AG10803 (cell line): Measurements from ENCODE around the gene SCYGR8.
A peak's percentile ranks its signal among the peaks of the same experiment; 100 is the strongest.
"Not testable (repeated sequence)": the region's sequence is repeated elsewhere in the genome, so short reads cannot be mapped to it uniquely, and the experiment has no call there.

Source experiments
- DNase-seq: peaks from one replicate; pipeline ENCODE4 v3.0.0; 2010; ENCODE audit warnings: low read depth
- H3K4me3 ChIP-seq: 2 replicates; pipeline ENCODE4 v1.5.1; 2011; ENCODE audit warnings: mild to moderate bottlenecking, low read length, control low read depth
- CTCF ChIP-seq: conservative IDR thresholded peaks from 2 replicates; pipeline ENCODE4 v1.5.1; 2011; ENCODE audit warnings: mild to moderate bottlenecking, low read length, control low read depth, inconsistent platforms

Gene SCYGR8

GRCh38 chr2:227710986-227711385 is 34.7 kb upstream of the SCYGR8 start:
- no peak for TF ChIP-seq CTCF
- no peak for DNase-seq
- no peak overlapping the region for H3K4me3 ChIP-seq

DNA sequence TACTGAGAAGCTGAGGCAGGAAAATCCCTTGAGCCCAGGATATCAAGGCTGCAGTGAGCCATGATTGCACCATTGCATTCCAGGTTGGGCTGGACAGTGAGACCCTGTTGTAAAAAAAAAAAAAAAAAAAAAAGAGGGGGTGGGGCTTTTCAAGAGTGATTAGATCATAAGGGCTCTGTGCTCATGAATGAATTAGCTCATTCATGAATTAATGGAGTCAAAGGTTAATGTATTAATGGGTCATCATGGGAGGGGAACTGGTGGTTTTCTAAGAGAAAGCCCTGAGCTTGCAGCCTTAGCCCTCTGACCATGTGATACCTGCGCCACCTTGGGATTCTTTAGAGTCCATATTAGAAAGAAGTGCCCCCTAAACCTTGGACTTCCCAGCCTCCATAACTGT is 32.4 kb upstream of the SCYGR8 start:
- no peak for TF ChIP-seq CTCF
- no peak for DNase-seq
- H3K4me3 ChIP-seq: no peak overlapping the region

DNA sequence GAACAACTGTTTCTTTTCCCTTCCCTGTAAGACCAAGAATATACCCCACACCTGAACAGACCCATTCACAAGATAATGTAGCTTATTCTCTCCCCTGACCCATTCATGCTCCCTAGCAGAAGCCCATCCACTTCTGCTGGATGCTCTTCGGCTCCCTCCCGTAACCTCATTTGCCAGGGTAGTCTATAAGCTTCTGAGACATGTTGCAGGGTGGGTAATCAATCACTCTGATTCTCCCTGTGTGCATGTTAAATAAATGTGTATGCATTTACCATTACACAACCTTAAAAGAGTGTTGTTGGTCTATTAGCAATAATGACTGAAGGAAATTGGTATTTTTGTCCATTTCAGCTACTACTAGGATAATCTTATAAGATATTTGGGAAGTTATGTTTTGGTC is 29.2 kb upstream of the SCYGR8 start:
- TF ChIP-seq CTCF: no peak
- no peak for DNase-seq
- H3K4me3 ChIP-seq: no peak overlapping the region

DNA sequence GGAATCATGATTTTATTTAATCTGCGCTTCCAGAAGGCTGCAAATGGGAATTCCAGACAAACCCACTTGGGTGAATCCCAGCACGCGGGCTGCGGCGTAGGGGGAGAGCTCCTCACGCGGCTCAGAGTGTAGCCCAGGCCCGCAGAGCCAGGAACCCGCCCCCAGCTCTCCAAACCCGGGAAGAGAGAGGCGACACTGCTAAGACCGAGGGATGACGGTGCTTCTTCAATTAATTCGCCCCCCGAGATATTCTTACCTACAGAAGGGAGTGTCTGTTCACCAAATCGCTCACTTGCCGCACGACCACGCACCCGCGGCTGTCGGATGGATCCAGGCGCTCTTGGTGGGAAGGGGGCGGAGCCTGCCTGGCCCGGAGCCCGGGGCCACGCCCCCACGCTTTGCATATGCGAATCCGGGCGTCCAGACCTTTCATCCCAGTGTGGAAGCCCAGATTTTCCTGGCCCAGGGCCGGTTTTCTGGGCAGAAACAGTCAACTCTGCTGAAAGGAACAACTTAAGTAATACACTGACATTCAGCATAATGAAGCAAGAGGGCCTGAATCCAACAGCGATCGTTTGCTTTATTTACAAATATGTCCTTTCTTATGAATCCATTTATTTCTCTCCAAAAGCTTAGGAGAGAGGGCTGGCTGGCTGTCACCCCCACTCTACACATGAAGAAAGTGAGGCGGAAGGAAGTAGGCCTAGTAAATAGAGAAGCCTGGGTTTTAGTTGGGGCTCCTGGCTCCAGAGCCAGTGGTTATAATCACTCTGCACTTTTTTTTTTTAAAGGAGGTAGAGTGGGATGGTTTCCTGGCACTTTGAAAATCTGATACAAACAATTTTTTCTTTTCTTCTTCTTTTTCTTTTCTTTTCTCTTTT is 27.8 kb upstream of the SCYGR8 start, which contains the start of gene SLC19A3:
SLC19A3 (minus strand) TSS at position 342 of the 881 bp plus-strand sequence. CDS start 15,710 bp downstream, outside the sequence.
- peak within 1 kb of the TSS; percentile 50 for H3K4me3 ChIP-seq
- TF ChIP-seq CTCF: no peak
- peak; percentile 68 for DNase-seq

DNA sequence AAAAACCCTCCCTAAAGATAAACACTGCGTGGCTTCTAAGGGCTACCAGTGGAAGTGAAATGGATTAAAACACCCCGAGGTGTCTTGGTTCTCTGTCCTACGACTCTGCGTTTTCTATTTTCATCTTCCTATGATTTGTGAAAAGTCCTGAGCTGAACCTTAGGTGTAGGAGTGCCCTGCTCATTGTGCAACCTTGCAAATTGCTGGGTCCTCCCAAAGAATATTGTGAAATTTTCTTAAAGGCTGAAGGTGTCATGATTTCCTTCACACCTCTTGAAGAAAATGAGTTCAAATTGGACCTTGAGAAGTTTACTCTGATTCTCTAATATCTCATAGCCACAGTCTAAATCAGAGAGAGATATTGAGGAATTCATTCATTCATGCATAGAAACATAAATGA is 26.1 kb upstream of the SCYGR8 start:
- DNase-seq: no peak
- H3K4me3 ChIP-seq: no peak overlapping the region
- TF ChIP-seq CTCF: no peak

DNA sequence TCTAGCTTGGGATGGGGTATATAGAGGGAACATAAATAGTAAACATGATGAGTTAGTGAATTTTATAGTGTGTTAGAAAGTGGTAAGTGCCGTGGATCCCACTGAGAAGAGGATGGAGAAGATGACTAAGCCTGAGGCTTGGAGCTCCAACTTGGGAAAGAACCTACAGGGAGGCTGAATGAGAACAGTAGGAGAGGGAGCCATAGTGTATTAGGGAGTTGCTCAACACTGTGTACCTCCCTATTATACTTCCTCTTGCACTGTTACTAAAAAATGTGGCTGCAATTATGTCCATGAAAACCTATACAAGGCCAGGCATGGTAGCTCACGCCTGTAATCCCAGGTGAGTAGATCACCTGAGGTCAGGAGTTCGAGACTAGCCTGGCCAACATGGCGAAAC is 25.0 kb upstream of the SCYGR8 start:
- no peak overlapping the region for H3K4me3 ChIP-seq
- DNase-seq: no peak
- TF ChIP-seq CTCF: no peak

DNA sequence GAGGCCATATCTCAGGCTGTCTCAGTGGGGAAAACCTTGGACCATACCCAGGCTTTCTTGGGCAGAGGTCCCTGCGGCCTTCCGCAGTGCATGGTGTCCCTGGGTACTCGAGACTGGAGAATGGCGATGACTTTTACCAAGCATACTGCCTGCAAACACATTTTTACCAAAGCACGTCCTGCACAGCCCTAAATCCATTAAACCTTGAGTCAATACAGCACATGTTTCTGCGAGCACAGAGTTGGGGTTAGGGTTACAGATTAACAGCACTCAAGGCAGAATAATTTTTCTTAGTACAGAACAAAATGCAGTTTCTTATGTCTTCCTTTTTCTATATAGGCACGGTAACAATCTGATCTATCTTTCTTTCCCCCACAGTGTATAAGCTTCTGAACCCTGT is 22.9 kb upstream of the SCYGR8 start:
- DNase-seq, H3K4me3 ChIP-seq: not testable (repeated sequence)
